ENCODE measurements around the gene IL1RAPL2.

Gene IL1RAPL2

GRCh38 chrX:105266456-105266855 is 700.5 kb downstream of the IL1RAPL2 start:
- peak; percentile 25 to 28 for DNase-seq (ENCODE audit: low read depth in 2 of 2)

- no peak for DNase-seq (ENCODE audit: low read depth in 2 of 2)
These were observed 701.2 kb downstream of the IL1RAPL2 start for GRCh38 chrX:105267167-105267566.

- DNase-seq (ENCODE audit: low read depth in 2 of 2), result no peak
These were observed 703.4 kb downstream of the IL1RAPL2 start for GRCh38 chrX:105269386-105269785.

GRCh38 chrX:105273326-105273725 is 707.3 kb downstream of the IL1RAPL2 start:
- DNase-seq (ENCODE audit: low read depth in 2 of 2), result no peak

- no peak for DNase-seq (ENCODE audit: low read depth in 2 of 2)
These were observed 708.1 kb downstream of the IL1RAPL2 start for GRCh38 chrX:105274091-105274490.

GRCh38 chrX:105277132-105277531 is 711.1 kb downstream of the IL1RAPL2 start:
- no peak for DNase-seq (ENCODE audit: low read depth in 2 of 2)

GRCh38 chrX:105282077-105282476 is 716.1 kb downstream of the IL1RAPL2 start:
- no peak for DNase-seq (ENCODE audit: low read depth in 2 of 2)

GRCh38 chrX:105297041-105297440 is 731.0 kb downstream of the IL1RAPL2 start:
- DNase-seq (ENCODE audit: low read depth in 2 of 2), result no peak

- DNase-seq (ENCODE audit: low read depth in 2 of 2), result no peak
These were observed 733.3 kb downstream of the IL1RAPL2 start for GRCh38 chrX:105299286-105299685.

GRCh38 chrX:105302246-105302645 is 736.2 kb downstream of the IL1RAPL2 start:
- DNase-seq (ENCODE audit: low read depth in 2 of 2), result no peak

GRCh38 chrX:105307762-105308161 is 741.8 kb downstream of the IL1RAPL2 start:
- no peak for DNase-seq (ENCODE audit: low read depth in 2 of 2)

GRCh38 chrX:105313596-105313995 is 747.6 kb downstream of the IL1RAPL2 start:
- DNase-seq (ENCODE audit: low read depth in 2 of 2), result no peak

GRCh38 chrX:105314458-105314857 is 748.5 kb downstream of the IL1RAPL2 start:
- DNase-seq (ENCODE audit: low read depth in 2 of 2), result peak; percentile 31 to 36

GRCh38 chrX:105315248-105315647 is 749.2 kb downstream of the IL1RAPL2 start:
- DNase-seq (ENCODE audit: low read depth in 2 of 2), result no peak

GRCh38 chrX:105317117-105317516 is 751.1 kb downstream of the IL1RAPL2 start:
- no peak for DNase-seq (ENCODE audit: low read depth in 2 of 2)

- DNase-seq (ENCODE audit: low read depth in 2 of 2), result no peak
These were observed 757.9 kb downstream of the IL1RAPL2 start for GRCh38 chrX:105323928-105324327.

- DNase-seq (ENCODE audit: low read depth in 2 of 2), result no peak
These were observed 762.8 kb downstream of the IL1RAPL2 start for GRCh38 chrX:105328773-105329172.

- no peak for DNase-seq (ENCODE audit: low read depth in 2 of 2)
These were observed 765.2 kb downstream of the IL1RAPL2 start for GRCh38 chrX:105331244-105331643.

- no peak for DNase-seq (ENCODE audit: low read depth in 2 of 2)
These were observed 781.4 kb downstream of the IL1RAPL2 start for GRCh38 chrX:105347373-105347772.

GRCh38 chrX:105349476-105349875 is 783.5 kb downstream of the IL1RAPL2 start:
- no peak for DNase-seq (ENCODE audit: low read depth in 2 of 2)

- DNase-seq (ENCODE audit: low read depth in 2 of 2), result no peak
These were observed 809.8 kb downstream of the IL1RAPL2 start for GRCh38 chrX:105375816-105376215.

GRCh38 chrX:105424729-105425128 is 858.7 kb downstream of the IL1RAPL2 start:
- DNase-seq (ENCODE audit: low read depth in 2 of 2), result no peak

- DNase-seq (ENCODE audit: low read depth in 2 of 2), result no peak
These were observed 885.4 kb downstream of the IL1RAPL2 start for GRCh38 chrX:105451401-105451800.

- no peak for DNase-seq (ENCODE audit: low read depth in 2 of 2)
These were observed 892.8 kb downstream of the IL1RAPL2 start for GRCh38 chrX:105458846-105459245.

- peak; percentile 71 to 72 for DNase-seq (ENCODE audit: low read depth in 2 of 2)
These were observed 894.4 kb downstream of the IL1RAPL2 start for GRCh38 chrX:105460376-105460775.
